Liver (tissue), 9 donors: ENCODE data around the gene NAV2. TPM values are rescaled to one million over a fixed set of nuclear protein-coding genes. Genes with fewer than 3 reads are reported as not detected.

Experiments
- DNase-seq: peaks from one replicate; pipeline ENCODE4 v3.0.0-alpha.2; 2017; ENCODE audit warnings: low spot score
- H3K27ac ChIP-seq, 2 donors: one replicate each; pipeline ENCODE4 v1.7.0; 2013; ENCODE audit warnings: inconsistent platforms in 2 of 2, low read length in 2 of 2, control low read depth in 1 of 2, low read depth in 1 of 2, mild to moderate bottlenecking in 1 of 2
- H3K27me3 ChIP-seq, 4 donors: one replicate each; pipeline versions ENCODE4 v1.6.1 to v1.7.0; 2013; ENCODE audit warnings: low read length in 3 of 4, inconsistent platforms in 1 of 4, mild to moderate bottlenecking in 1 of 4, moderate library complexity in 1 of 4; ENCODE audit not compliant: control insufficient read depth in 4 of 4, insufficient read depth in 4 of 4
- H3K36me3 ChIP-seq, 4 donors: one replicate each; pipeline versions ENCODE4 v1.6.1 to v1.7.0; 2013; ENCODE audit warnings: low read length in 3 of 4, mild to moderate bottlenecking in 3 of 4, low read depth in 1 of 4, moderate library complexity in 1 of 4; ENCODE audit not compliant: control insufficient read depth in 4 of 4, insufficient read depth in 3 of 4
- H3K4me1 ChIP-seq, 4 donors: one replicate each; pipeline versions ENCODE4 v1.6.1 to v1.7.0; 2013; ENCODE audit warnings: low read length in 3 of 4, mild to moderate bottlenecking in 3 of 4, moderate library complexity in 1 of 4; ENCODE audit not compliant: control insufficient read depth in 4 of 4, insufficient read depth in 4 of 4
- H3K4me3 ChIP-seq, 3 donors: one replicate each; pipeline versions ENCODE4 v1.6.1 to v1.7.0; 2013; ENCODE audit warnings: low read length in 3 of 3, control low read depth in 1 of 3, low read depth in 1 of 3, mild to moderate bottlenecking in 1 of 3
- H3K9ac ChIP-seq, 2 donors: one replicate each; pipeline ENCODE4 v1.7.0; 2013; ENCODE audit warnings: low read length in 2 of 2, mild to moderate bottlenecking in 2 of 2, moderate library complexity in 2 of 2, control low read depth in 1 of 2, low read depth in 1 of 2
- H3K9me3 ChIP-seq, 4 donors: one replicate each; pipeline versions ENCODE4 v1.6.1 to v1.7.0; 2013; ENCODE audit warnings: low read length in 3 of 4; ENCODE audit not compliant: control insufficient read depth in 4 of 4
- EGR1 ChIP-seq, 2 donors: IDR thresholded peaks; 2 replicates each; pipeline ENCODE4 v1.6.1; 2016 to 2018; ENCODE audit warnings: antibody characterized with exemption in 2 of 2, low read depth in 2 of 2
- FOXA1 ChIP-seq: IDR thresholded peaks from 2 replicates; pipeline ENCODE4 v1.6.1; 2016; ENCODE audit warnings: antibody characterized with exemption
- FOXA2 ChIP-seq: IDR thresholded peaks from 2 replicates; pipeline ENCODE4 v1.6.1; 2016; ENCODE audit warnings: antibody characterized with exemption
- GABPA ChIP-seq, 2 donors: IDR thresholded peaks in 1 of 2; conservative IDR thresholded peaks in 1 of 2; 2 replicates each; pipeline ENCODE4 v1.6.1; 2016; ENCODE audit warnings: antibody characterized with exemption in 2 of 2, mild to moderate bottlenecking in 1 of 2, moderate library complexity in 1 of 2
- HNF4G ChIP-seq: IDR thresholded peaks from 2 replicates; pipeline ENCODE4 v1.6.1; 2016; ENCODE audit warnings: antibody characterized with exemption
- JUND ChIP-seq, 2 donors: IDR thresholded peaks; 2 replicates each; pipeline ENCODE4 v1.6.1; 2016; ENCODE audit warnings: antibody characterized with exemption in 2 of 2
- MAX ChIP-seq: IDR thresholded peaks from 2 replicates; pipeline ENCODE4 v1.6.1; 2016; ENCODE audit warnings: antibody characterized with exemption
- NR2F2 ChIP-seq: IDR thresholded peaks from 2 replicates; pipeline ENCODE4 v1.6.1; 2016; ENCODE audit warnings: antibody characterized with exemption
- RXRA ChIP-seq, 2 donors: IDR thresholded peaks; 2 replicates each; pipeline ENCODE4 v1.6.1; 2017 to 2018; ENCODE audit warnings: antibody characterized with exemption in 2 of 2, mild to moderate bottlenecking in 1 of 2
- SP1 ChIP-seq: IDR thresholded peaks from 2 replicates; pipeline ENCODE4 v1.6.1; 2018; ENCODE audit warnings: antibody characterized with exemption, mild to moderate bottlenecking
- TAF1 ChIP-seq: conservative IDR thresholded peaks from 2 replicates; pipeline ENCODE4 v1.6.1; 2016; ENCODE audit warnings: antibody characterized with exemption, mild to moderate bottlenecking
- WGBS: extraction: QIAGEN DNeasy Blood & Tissue Kit; methylation state at CpG from one replicate; pipeline ENCODE4 v1.1.7; 2013; 5-methylcytosine and 5-hydroxymethylcytosine counted together
- polyA plus RNA-seq, 2 donors: library from polyadenylated mRNA; stranded (reverse) in 1 of 2; unstranded in 1 of 2; fragments of 200-250 nt in 1 of 2; fragments of >200 nt in 1 of 2; fragmentation: Nextera tagmentation in 1 of 2; extraction: Ambion mirVana in 1 of 2; gene quantifications; one replicate each; pipeline versions ENCODE4 v1.2.1 to v1.2.3, GENCODE V29; 2013 to 2015
- total RNA-seq, 2 donors: library from RNA; depleted of rRNA; stranded (reverse); fragments of >200 nt; gene quantifications; one replicate each; pipeline ENCODE4 v1.2.3, GENCODE V29; 2014
- TF ChIP-seq, protein P1 (sequence below): IDR thresholded peaks from 2 replicates; pipeline ENCODE4 v1.6.1; 2016; ENCODE audit warnings: antibody characterized with exemption
- TF ChIP-seq, protein P2 (sequence below): IDR thresholded peaks from 2 replicates; pipeline ENCODE4 v1.6.1; 2016; ENCODE audit warnings: antibody characterized with exemption, mild to moderate bottlenecking
- donor health status: healthy.
- donor health status: healthy.
- donor health status: healthy.
- donor health status: healthy.
- donor health status: healthy.

NAV2 gene
- total and polyA plus RNA-seq, 4 donors: 6.3 to 20.5 (median 11.6) TPM

DNA sequence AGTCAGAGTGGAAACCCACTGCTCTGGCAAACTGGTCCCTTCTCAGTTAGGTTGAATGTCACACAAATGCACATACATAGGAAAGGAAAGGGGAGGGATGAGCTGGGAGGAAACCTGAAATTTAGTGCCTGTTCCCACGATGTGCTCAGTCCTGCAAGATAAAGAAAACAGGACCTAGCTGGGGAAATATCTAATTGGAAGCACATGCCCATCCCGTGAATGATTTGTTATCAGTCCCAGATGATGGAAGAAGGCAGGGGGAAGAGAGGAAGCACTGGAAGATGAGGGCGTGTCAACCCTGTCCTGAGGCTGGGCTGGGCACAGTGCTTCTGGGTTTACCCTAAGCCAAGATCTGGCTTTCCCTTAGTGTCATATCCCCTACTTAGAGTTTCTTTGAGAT lies 173.9 kb downstream of the NAV2 start:
- Histone ChIP-seq H3K4me3 (no peak overlapping the region), H3K27ac (no peak overlapping the region), H3K9ac (no peak overlapping the region), H3K36me3 (peaks cover 2 to 10% (median 7%) of the 10 kb centered on the region in 4 donors), H3K9me3 (no peaks in the 10 kb centered on the region), H3K27me3 (no peaks in the 10 kb centered on the region), H3K4me1 (no peaks in the 10 kb centered on the region)
- DNase-seq: no peak
- TF ChIP-seq GABPA (IDR thresholded peaks at IDR 0.05 in 1 of 2, conservative IDR thresholded peaks at IDR 0.05 in 1 of 2): no peak
- TF ChIP-seq FOXA1: no peak
- no peak for TF ChIP-seq NR2F2
- TF ChIP-seq RXRA (IDR thresholded peaks at IDR 0.05): no peak
- no peak for TF ChIP-seq JUND (IDR thresholded peaks at IDR 0.05)
- TF ChIP-seq FOXA2: no peak
- TF ChIP-seq, protein P1, sequence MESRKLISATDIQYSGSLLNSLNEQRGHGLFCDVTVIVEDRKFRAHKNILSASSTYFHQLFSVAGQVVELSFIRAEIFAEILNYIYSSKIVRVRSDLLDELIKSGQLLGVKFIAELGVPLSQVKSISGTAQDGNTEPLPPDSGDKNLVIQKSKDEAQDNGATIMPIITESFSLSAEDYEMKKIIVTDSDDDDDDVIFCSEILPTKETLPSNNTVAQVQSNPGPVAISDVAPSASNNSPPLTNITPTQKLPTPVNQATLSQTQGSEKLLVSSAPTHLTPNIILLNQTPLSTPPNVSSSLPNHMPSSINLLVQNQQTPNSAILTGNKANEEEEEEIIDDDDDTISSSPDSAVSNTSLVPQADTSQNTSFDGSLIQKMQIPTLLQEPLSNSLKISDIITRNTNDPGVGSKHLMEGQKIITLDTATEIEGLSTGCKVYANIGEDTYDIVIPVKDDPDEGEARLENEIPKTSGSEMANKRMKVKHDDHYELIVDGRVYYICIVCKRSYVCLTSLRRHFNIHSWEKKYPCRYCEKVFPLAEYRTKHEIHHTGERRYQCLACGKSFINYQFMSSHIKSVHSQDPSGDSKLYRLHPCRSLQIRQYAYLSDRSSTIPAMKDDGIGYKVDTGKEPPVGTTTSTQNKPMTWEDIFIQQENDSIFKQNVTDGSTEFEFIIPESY: no peak
- WGBS: 92% methylated on average over 3 of the region's 3 CpGs

- 97% methylated on average over 10 of the region's 10 CpGs for WGBS
- no peak overlapping the region for H3K27ac ChIP-seq
- H3K9me3 ChIP-seq: no peaks in the 10 kb centered on the region
- no peak overlapping the region for H3K9ac ChIP-seq
- TF ChIP-seq HNF4G (no peak), FOXA2 (no peak), TAF1 (no peak), RXRA (IDR thresholded peaks at IDR 0.05) (no peak), SP1 (no peak), MAX (no peak), EGR1 (IDR thresholded peaks at IDR 0.05; ENCODE audit: low read depth in 2 of 2) (no peak)
- TF ChIP-seq, protein P2, sequence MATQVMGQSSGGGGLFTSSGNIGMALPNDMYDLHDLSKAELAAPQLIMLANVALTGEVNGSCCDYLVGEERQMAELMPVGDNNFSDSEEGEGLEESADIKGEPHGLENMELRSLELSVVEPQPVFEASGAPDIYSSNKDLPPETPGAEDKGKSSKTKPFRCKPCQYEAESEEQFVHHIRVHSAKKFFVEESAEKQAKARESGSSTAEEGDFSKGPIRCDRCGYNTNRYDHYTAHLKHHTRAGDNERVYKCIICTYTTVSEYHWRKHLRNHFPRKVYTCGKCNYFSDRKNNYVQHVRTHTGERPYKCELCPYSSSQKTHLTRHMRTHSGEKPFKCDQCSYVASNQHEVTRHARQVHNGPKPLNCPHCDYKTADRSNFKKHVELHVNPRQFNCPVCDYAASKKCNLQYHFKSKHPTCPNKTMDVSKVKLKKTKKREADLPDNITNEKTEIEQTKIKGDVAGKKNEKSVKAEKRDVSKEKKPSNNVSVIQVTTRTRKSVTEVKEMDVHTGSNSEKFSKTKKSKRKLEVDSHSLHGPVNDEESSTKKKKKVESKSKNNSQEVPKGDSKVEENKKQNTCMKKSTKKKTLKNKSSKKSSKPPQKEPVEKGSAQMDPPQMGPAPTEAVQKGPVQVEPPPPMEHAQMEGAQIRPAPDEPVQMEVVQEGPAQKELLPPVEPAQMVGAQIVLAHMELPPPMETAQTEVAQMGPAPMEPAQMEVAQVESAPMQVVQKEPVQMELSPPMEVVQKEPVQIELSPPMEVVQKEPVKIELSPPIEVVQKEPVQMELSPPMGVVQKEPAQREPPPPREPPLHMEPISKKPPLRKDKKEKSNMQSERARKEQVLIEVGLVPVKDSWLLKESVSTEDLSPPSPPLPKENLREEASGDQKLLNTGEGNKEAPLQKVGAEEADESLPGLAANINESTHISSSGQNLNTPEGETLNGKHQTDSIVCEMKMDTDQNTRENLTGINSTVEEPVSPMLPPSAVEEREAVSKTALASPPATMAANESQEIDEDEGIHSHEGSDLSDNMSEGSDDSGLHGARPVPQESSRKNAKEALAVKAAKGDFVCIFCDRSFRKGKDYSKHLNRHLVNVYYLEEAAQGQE: no peak
- TF ChIP-seq, protein P1: no peak
- H3K4me1 ChIP-seq: no peaks in the 10 kb centered on the region
- peaks cover 2 to 11% (median 6%) of the 10 kb centered on the region in 4 donors for H3K36me3 ChIP-seq
- H3K27me3 ChIP-seq: no peaks in the 10 kb centered on the region
- DNase-seq: no peak
- H3K4me3 ChIP-seq: no peak overlapping the region
Observed at GRCh38 chr11:19887842-19888241, 175.2 kb downstream of the NAV2 start.
